ENCODE results near the gene HUWE1. TPM values are rescaled to one million over a fixed set of nuclear protein-coding genes. Genes with fewer than 3 reads are reported as not detected.
"Not testable (repeated sequence)": the region's sequence is repeated elsewhere in the genome, so short reads cannot be mapped to it uniquely, and the experiment has no call there.

HUWE1 gene, protein sequence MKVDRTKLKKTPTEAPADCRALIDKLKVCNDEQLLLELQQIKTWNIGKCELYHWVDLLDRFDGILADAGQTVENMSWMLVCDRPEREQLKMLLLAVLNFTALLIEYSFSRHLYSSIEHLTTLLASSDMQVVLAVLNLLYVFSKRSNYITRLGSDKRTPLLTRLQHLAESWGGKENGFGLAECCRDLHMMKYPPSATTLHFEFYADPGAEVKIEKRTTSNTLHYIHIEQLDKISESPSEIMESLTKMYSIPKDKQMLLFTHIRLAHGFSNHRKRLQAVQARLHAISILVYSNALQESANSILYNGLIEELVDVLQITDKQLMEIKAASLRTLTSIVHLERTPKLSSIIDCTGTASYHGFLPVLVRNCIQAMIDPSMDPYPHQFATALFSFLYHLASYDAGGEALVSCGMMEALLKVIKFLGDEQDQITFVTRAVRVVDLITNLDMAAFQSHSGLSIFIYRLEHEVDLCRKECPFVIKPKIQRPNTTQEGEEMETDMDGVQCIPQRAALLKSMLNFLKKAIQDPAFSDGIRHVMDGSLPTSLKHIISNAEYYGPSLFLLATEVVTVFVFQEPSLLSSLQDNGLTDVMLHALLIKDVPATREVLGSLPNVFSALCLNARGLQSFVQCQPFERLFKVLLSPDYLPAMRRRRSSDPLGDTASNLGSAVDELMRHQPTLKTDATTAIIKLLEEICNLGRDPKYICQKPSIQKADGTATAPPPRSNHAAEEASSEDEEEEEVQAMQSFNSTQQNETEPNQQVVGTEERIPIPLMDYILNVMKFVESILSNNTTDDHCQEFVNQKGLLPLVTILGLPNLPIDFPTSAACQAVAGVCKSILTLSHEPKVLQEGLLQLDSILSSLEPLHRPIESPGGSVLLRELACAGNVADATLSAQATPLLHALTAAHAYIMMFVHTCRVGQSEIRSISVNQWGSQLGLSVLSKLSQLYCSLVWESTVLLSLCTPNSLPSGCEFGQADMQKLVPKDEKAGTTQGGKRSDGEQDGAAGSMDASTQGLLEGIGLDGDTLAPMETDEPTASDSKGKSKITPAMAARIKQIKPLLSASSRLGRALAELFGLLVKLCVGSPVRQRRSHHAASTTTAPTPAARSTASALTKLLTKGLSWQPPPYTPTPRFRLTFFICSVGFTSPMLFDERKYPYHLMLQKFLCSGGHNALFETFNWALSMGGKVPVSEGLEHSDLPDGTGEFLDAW (N-terminal part only)
- 83.3 and 99.5 TPM in 2 replicates for total RNA-seq (2014; rRNA removed; shearing (Covaris generic))

DNA sequence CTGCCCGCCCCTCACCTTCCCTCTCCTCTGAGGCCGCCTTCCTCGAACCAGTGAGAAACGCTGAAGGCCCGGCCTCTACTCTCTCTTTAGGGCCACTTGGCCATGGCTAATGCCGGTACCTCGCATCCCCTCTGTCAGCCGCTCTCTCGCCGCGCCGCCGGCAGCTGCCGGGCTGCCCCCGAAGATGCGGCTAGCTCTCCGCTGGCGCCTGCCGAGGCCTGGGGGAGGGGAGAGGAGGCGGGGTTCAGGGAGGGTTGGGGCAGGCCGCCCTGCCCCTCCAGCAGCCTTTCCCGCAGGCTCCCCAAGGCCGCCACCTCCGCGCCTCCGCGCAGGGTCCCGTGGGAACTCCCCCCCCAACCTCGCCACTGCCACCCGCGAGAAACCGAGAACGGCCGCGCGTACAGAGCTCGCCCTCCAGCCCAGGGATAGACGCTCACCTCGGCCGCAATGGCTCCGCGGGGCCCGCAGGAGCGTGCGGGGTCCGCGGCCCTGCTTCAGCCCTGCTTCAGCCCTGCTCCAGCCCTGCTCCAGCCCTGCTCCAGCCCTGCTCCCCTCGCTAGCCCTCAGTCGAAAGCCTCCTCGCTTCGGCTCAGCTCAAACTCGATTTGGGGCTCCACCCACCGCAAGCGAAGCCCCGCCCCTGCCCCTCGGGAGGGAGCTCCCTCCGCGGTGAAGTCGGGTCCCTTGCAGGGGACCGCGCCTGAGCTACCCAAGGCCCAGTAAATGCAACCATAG lies at the start of gene HUWE1:
Gene HUWE1 (minus strand): TSS at position 569 of the 735 bp plus-strand sequence. CDS start 32,612 bp downstream, outside the sequence.
- peak; percentile 80 for DNase-seq (ENCODE audit: low read depth)

DNA sequence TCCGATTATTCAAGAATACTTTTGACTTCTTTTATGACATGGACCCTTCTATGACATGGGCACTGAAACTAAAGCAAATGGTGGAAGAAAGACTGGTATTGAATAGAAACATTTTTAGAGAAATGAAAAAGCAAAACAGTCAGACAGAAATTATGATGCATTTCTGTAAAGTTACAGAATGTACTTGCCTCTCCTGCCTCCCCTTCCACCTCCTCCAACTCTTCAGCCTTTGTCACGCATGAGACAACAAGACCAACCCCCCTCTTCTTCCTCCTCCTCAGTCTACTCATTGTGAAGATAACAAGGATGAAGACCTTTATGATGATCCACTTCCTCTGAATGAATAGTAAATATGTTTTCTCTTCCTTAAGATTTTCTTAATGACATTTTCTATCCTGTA lies 46.3 kb upstream of the HUWE1 start:
- no peak for DNase-seq (ENCODE audit: low read depth)

DNA sequence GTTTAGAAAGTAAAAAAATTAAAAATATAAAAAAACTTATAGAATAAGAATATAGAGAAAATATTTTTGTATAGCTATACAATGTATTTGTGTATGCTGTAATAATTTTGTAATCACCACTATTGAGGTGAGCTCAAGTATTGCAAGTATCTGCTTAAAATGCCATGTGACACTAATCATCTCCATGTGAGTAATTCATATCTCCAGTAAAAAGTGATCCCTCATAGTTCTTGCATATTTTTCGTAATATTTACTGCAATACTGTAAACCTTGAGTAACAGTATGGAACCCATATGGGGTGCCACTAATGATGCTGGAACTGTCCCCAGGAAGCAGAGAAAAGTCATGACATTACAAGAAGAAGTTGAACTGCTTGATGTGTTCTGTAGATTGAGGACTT lies 43.2 kb upstream of the HUWE1 start:
- DNase-seq (ENCODE audit: low read depth) = no peak

DNA sequence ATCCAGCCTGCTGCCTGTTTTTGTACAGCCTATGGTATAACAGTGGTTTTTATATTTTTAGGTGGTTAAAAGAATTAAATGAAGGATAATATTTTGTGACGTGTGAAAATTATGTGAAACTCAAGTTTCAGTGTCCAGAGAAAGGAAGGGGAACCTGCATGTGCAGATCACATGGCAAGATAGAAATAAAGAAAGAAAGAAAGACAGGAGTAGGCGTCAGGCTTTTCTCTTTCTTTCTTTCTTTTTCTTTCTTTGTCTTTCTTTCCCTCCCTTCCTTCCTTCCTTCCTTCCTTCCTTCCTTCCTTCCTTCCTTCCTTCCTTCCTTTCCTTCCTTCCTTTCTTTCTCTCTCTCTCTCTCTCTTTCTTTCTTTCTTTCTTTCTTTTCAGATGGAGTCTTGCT lies 42.0 kb upstream of the HUWE1 start:
- no peak for DNase-seq (ENCODE audit: low read depth)

DNA sequence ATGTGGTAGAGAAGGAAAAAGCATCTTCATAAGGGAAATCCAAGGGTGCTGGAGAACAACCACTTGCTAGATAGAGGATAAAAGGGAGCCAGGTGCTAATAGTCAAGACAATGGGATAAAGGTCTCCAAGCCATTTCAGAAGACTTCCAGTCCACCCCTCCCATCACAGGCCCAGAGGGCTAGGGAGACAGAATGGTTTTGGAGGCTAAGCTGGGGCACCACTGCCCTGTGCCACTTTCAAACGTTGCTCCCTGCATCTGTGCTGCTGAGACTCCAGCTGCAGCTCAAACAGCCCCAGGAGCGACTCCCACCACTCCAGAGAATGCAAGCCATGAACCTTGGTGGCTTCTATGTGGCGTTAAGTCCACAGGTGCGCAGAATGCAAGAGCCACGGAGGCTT lies 38.4 kb upstream of the HUWE1 start:
- no peak for DNase-seq (ENCODE audit: low read depth)

DNA sequence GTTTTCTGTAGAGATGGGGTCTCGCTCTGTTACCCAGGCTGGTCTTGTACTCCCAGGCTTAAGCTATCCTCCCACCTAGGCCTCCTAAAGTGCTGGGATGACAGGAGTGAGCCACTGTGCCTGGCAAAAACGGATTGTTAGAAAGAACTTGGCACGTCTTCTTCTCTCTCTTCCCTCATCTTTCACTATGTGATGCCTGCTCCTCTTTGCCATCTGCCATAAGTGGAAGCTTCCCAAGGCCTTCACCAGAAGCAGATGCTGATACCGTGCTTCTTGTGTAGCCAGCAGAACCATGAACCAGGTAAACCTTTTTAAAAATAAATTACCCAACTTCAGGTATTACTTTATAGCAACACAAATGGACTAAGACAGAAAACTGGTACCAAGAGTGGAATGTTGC lies 36.9 kb upstream of the HUWE1 start:
- DNase-seq (ENCODE audit: low read depth) = no peak

DNA sequence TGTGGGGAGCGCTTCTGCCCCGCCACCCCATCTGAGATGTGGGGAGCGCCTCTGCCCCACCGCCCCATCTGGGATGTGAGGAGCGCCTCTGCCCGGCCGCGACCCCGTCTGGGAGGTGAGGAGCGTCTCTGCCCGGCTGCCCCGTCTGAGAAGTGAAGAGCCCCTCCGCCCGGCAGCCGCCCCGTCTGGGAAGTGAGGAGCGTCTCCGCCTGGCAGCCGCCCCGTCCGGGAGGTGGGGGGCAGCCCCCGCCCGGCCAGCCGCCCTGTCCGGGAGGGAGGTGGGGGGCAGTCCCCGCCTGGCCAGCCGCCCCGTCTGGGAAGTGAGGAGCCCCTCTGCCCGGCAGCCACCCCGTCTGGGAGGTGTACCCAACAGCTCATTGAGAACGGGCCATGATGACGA lies 35.1 kb upstream of the HUWE1 start:
- not testable (repeated sequence) for DNase-seq (ENCODE audit: low read depth)

DNA sequence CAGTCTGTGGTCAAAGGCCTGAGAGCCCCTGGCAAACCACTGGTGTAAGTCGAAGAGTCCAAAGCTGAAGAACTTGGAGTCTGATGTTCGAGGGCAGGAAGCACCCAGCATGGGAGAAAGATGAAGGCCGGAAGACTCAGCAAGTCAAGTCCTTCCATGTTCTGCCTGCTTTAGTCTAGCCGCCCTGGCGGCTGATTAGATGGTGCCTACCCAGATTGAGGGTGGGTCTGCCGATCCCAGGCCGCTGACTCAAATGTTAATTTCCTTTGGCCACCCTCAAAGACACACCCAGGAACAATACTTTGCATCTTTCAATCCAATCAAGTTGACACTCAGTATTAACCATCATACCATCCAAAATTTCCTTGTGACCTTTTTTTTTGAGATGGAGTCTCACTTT lies 33.1 kb upstream of the HUWE1 start:
- DNase-seq (ENCODE audit: low read depth) = not testable (repeated sequence)

DNA sequence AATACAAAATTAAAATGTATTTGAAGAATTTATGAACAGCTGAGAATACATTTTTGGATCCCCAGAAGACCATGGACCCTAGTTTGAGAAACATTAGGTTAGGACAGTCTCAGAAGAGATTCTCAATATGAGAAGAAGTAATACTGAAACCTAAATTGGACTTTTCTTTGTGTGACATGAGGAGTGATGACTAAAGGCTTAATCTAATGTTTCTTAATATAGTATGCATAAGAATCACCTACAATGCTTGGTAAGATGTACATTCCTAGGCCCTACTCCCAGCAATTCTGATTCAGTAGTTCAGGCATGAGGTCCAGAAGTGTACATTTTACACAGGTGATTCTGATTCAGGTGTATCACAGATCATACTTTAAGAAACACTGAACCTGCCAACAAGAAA lies 31.6 kb upstream of the HUWE1 start:
- no peak for DNase-seq (ENCODE audit: low read depth)

DNA sequence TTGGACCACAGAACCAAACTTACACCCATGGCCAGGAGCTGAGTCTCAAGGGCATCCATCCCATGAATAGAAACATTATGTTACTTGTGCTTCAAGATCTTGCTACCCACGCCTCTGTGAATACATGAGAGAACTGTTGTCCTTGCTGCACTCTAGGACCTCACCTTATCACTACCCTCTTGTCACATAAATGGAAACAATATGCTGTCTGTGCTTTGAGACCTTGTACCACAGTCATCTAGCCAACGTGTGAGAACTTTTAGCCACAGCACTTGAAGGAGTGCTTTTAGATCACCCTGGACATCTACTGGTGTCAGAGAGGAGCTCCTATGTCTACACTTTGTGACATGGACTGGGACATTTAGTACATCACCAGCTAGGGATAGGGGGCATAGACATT lies 30.7 kb upstream of the HUWE1 start:
- no peak for DNase-seq (ENCODE audit: low read depth)

DNA sequence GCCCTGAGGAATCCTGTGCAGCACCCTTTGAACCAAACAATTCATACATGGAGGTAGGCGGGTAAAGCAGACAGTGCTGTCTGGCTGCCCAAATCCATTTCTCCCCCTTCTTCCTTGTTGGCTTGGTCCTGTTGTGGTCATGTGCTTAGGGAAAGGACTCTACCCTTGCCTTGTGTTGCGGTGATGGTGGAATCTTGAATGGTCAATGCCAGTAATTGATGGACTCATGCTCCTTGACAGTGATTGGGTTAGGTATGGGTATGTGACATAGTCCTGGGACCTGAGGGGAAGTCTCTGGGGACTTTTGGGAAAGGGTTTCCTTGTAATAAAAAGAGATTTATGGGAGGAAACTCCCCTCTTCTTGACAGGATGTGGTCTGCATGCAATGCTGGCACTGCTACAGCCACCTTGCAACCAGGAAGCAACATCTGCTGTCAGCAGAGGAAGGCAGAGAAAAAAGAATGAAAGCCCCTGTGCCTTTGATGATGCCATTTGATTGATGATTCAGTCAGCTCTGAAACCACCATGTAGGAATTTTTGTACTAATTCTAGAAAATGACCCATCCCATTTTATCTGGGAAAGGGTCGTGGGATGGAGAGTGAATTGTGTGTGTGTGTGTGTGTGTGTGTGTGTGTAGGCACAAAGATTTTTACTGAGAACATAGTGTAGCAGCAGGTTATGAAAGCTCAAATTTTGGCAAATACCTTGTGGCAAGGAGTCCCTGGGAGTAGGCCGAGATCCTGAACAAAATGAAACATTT lies 30.0 kb upstream of the HUWE1 start:
- peak; percentile 89 for DNase-seq (ENCODE audit: low read depth)

DNA sequence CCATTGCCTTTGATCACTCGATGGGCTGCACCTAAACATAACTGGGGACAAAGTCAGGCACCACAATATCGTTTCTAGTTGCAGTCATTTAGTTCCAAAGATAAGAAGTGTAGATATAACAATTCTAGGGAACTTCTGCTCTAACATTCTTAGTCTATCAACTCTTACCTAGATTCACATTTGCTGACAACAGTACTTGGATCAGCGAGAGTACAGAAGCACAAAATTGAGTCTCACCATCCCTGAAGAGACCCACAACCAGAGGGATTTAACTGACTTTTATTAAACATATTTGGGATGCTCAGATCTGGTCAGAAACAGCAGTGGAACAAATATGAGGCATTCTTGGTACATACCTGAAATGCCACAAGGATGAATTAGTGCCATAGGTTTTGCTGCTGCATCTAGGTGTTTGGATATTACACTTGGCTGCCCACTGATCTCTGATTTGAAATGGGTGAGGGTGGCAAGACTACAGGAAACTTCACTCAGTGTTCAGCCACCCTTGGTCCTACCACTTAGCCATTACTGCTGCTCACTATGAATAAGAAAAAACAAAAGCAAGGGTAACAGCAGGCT lies 28.9 kb upstream of the HUWE1 start:
- no peak for DNase-seq (ENCODE audit: low read depth)

DNA sequence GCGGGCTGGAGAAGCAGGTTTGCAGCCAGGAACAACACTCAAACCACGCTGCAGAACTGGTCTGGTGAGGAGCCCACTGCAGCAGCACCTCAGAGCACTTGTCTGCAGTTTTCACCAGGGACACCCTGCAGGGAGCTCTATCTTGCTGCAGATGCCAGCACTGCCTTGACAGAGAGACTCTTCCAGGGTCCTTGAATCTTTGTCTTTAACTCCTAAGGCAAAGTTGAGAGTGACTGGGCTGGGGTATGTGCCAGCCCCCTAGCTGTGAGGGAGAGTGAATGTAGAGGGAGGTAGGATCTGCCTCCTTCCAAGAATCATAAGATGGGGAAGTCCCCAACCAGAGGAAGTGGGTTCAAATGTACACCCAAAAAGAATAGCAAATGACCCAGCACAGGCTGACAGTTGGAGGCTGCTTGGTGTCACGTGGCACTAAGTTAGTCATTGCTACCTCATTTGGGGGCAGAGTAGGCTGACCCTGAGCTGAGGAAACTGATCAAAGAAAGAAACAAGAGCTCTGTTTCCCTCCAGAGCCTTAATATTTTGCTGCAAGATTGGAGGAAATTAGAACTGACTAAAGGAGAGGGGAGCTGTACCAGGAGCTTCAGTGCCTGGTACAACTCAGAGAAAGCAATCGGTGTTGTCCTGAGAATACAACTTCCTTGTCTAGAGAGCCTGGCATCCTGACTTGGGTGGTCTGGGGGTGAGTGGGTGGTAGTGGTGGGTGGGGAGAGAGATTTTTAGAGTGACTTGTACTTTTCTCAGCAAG lies 28.2 kb upstream of the HUWE1 start:
- DNase-seq (ENCODE audit: low read depth) = peak; percentile 66

DNA sequence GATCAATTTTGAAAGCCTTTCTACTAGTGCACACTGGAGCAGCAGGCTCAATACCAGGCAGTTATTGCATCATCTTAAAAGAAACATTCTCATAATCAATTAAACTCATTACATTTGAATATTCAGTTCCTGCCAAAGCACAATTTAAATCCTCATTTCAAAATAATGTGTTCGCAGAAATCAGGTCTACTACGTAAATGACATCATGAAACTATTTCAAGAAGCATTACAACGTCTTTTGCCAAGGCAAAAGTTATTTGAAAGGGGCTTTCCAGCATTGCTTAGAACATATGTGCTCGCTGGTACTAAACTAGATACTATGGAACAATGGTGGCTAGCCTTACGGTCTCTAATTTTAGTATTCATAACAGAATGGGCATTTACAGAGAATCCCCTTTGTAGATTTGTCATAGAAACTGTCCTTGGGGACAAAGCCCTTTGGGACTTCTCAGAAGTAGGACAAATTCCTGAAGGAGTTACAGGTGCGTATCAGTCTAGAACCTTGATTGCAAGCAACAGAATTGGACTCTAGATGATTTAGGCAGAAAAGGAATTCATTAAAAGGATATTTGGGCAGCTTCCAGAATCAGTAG lies 27.6 kb upstream of the HUWE1 start:
- no peak for DNase-seq (ENCODE audit: low read depth)

DNA sequence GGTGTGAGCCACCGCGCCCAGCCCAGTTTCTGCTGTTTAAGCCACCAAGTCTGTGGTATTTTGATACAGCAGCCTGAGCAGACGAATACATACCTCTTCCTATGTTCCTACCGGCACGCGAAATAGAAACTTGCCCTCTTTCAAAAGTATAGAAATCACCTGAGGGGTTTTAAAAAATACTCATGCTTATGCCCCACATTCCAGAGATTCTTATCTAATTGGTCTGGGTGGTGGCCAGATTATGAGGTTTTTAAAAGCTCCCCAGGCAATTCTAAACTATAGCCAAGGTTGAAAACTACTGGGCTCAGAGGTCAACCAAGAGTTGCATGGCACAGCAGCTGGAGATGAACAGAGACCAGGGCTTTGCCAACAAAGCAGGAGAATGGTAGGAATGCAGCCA lies 24.9 kb upstream of the HUWE1 start:
- peak; percentile 81 for DNase-seq (ENCODE audit: low read depth)

DNA sequence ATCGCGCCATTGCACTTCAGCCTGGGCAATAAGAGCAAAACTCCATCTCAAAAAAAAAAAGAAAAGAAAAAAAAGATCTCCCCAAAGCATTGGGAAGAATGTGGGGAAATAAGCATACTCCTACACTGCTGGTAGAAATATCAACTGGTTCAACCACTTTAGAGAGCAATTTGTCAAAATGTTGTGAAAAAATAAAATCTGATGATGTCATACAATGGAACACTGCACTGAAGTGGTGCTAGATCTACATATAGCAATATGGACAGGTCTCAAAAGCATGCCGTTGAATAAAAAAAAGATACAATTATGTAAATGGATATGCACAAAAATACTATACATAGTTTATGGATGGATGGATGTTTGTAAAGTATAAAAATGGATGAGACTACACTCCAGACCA lies 18.3 kb upstream of the HUWE1 start:
- no peak for DNase-seq (ENCODE audit: low read depth)

DNA sequence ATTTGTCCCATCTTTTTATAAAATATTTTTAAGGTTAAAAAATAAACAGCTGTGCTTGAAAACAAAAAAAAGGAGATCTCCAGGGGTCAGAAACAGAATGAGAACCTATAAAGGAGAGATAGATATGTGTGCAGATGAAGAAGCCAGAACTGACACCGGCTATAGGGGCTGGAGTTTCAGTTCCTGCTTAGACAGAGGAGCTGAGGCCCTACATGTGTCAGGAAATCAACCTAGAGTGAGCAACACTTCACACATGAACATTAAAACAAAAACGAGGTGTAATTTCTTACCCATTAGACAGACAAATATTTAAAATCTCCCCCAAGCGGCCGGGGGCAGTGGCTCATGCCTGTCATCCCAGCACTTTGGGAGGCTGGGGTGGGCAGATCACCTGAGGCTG lies 17.8 kb upstream of the HUWE1 start:
- DNase-seq (ENCODE audit: low read depth) = no peak

DNA sequence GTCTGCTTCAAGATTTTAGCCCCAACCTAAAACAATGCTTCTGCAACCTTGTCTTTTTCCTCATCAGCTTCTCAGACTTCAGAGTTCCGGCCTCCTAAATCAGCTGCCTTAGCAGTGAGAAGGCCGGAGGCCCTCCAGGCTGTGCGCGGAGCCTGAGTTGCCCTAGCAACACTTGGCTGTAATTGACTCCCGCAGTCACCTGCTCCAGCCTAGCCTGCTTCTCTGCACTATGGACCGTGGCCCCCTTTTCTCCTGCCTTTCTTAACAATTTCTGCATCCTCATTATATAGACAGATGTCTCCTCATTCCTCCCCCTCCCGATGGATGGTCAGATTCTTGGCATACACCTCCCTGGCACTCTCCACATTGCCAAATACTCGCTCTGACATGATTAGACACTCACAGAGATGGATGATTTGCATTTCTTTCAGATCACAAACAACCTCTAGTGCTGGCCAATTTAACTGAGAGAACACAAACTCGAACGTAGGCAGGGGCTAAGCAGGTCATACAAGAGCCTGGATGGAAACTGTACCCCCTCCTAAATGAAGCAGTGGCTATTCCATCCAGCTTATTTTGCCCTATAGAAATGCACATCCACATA lies 9.5 kb upstream of the HUWE1 start:
- no peak for DNase-seq (ENCODE audit: low read depth)

DNA sequence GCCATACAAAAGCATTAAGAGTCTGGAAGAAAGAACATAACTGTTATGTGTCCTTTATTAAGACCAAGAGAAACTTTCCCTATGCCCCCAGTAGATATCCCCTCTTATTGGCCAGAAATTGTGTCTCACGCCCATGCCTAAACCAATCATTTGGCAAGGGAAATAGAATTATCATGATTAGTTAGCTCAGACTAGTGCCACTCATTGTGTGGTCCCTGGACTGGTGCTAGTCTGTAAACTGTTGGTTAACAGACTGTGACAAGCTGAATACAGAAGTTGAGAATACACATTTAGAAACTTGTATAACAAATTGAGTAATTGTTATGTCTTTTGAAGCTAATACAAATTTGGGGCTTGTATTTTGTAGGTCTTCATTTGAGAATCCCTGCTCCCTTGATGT lies 8.1 kb upstream of the HUWE1 start:
- DNase-seq (ENCODE audit: low read depth) = no peak
